H9 (cell line): Measurements from ENCODE around the gene HOXD4. TPM values are rescaled to one million over a fixed set of nuclear protein-coding genes. Genes with fewer than 3 reads are reported as not detected.

Source experiments
- DNase-seq: peaks from one replicate; pipeline ENCODE4 v3.0.0-alpha.2; 2017
- H2AFZ ChIP-seq: one replicate; pipeline ENCODE4 v1.6.1; 2013; ENCODE audit warnings: mild to moderate bottlenecking, low read length, control low read depth, moderate library complexity
- H2AK5ac ChIP-seq: 2 replicates; pipeline ENCODE4 v1.6.1; 2013; ENCODE audit warnings: low read length, control low read depth, mixed read lengths; ENCODE audit not compliant: insufficient read length
- H2BK120ac ChIP-seq: one replicate; pipeline ENCODE4 v1.6.1; 2013; ENCODE audit warnings: low read depth, mild to moderate bottlenecking, low read length, control low read depth, inconsistent platforms; ENCODE audit not compliant: poor library complexity, severe bottlenecking
- H2BK12ac ChIP-seq: 2 replicates; pipeline ENCODE4 v1.6.1; 2013; ENCODE audit warnings: low read length, control low read depth, mixed read lengths, low read depth; ENCODE audit not compliant: insufficient read length
- H2BK15ac ChIP-seq: 2 replicates; pipeline ENCODE4 v1.6.1; 2013; ENCODE audit warnings: low read depth, low read length, control low read depth
- H2BK20ac ChIP-seq: one replicate; pipeline ENCODE4 v1.6.1; 2013; ENCODE audit warnings: low read depth, mild to moderate bottlenecking, low read length, control low read depth, inconsistent platforms; ENCODE audit not compliant: poor library complexity, severe bottlenecking
- H2BK5ac ChIP-seq: 2 replicates; pipeline ENCODE4 v1.6.1; 2013; ENCODE audit warnings: low read length, control low read depth, mixed read lengths; ENCODE audit not compliant: insufficient read length
- H3K14ac ChIP-seq: 2 replicates; pipeline ENCODE4 v1.6.1; 2013; ENCODE audit warnings: low read length, control low read depth; ENCODE audit not compliant: insufficient read depth
- H3K18ac ChIP-seq: 2 replicates; pipeline ENCODE4 v1.6.1; 2013; ENCODE audit warnings: low read depth, mild to moderate bottlenecking, mixed read lengths, low read length, control low read depth; ENCODE audit not compliant: insufficient read length
- H3K23ac ChIP-seq: 2 replicates; pipeline ENCODE4 v1.6.1; 2013; ENCODE audit warnings: low read length, control low read depth, mixed read lengths, low read depth; ENCODE audit not compliant: insufficient read length
- H3K23me2 ChIP-seq: 2 replicates; pipeline ENCODE4 v1.6.1; 2013; ENCODE audit warnings: low read depth, mild to moderate bottlenecking, mixed read lengths, low read length, control low read depth; ENCODE audit not compliant: insufficient read length, poor library complexity, severe bottlenecking
- H3K27ac ChIP-seq: 2 replicates; pipeline ENCODE4 v1.5.1; 2013; ENCODE audit warnings: low read length, control low read depth, mixed read lengths, low read depth; ENCODE audit not compliant: insufficient read length
- H3K27me3 ChIP-seq: 2 replicates; pipeline ENCODE4 v1.6.1; 2013; ENCODE audit warnings: low read length, control low read depth, inconsistent platforms; ENCODE audit not compliant: insufficient read depth
- H3K4ac ChIP-seq: 2 replicates; pipeline ENCODE4 v1.6.1; 2013; ENCODE audit warnings: low read depth, mild to moderate bottlenecking, control low read depth, inconsistent platforms, low read length, moderate library complexity
- H3K4me1 ChIP-seq: 2 replicates; pipeline ENCODE4 v1.6.1; 2013; ENCODE audit warnings: low read length, control low read depth, inconsistent platforms; ENCODE audit not compliant: insufficient read depth
- H3K4me2 ChIP-seq: 2 replicates; pipeline ENCODE4 v1.6.1; 2013; ENCODE audit warnings: low read length, control low read depth, mixed read lengths; ENCODE audit not compliant: insufficient read length, insufficient read depth
- H3K56ac ChIP-seq: 2 replicates; pipeline ENCODE4 v1.6.1; 2013; ENCODE audit warnings: low read depth, mild to moderate bottlenecking, mixed read lengths, low read length, control low read depth; ENCODE audit not compliant: insufficient read length
- H3K79me1 ChIP-seq: 2 replicates; pipeline ENCODE4 v1.6.1; 2013; ENCODE audit warnings: low read depth, mild to moderate bottlenecking, moderate library complexity, low read length, control low read depth, inconsistent platforms; ENCODE audit not compliant: insufficient read depth, poor library complexity, severe bottlenecking
- H3K79me2 ChIP-seq: 2 replicates; pipeline ENCODE4 v1.6.1; 2013; ENCODE audit warnings: low read length, control low read depth, inconsistent platforms; ENCODE audit not compliant: insufficient read depth
- H3K9ac ChIP-seq: 2 replicates; pipeline ENCODE4 v1.6.1; 2013; ENCODE audit warnings: low read length, control low read depth, mixed read lengths; ENCODE audit not compliant: insufficient read length; ENCODE audit errors: extremely low read depth
- H3K9me3 ChIP-seq: one replicate; pipeline ENCODE4 v1.6.1; 2013; ENCODE audit warnings: low read depth, low read length, inconsistent platforms; ENCODE audit not compliant: control insufficient read depth
- H3T11ph ChIP-seq: one replicate; pipeline ENCODE4 v1.6.1; 2013; ENCODE audit warnings: mild to moderate bottlenecking, low read length, control low read depth, inconsistent platforms
- H4K20me1 ChIP-seq: one replicate; pipeline ENCODE4 v1.6.1; 2013; ENCODE audit not compliant: control insufficient read depth, insufficient read length, insufficient read depth
- H4K5ac ChIP-seq: 2 replicates; pipeline ENCODE4 v1.6.1; 2013; ENCODE audit warnings: low read depth, mild to moderate bottlenecking, mixed read lengths, low read length, control low read depth; ENCODE audit not compliant: insufficient read length
- H4K8ac ChIP-seq: replicated peaks from 2 replicates; pipeline ENCODE4 v1.6.1; 2013; ENCODE audit warnings: low read length, control low read depth, mixed read lengths, low read depth; ENCODE audit not compliant: insufficient read length
- H4K91ac ChIP-seq: 2 replicates; pipeline ENCODE4 v1.6.1; 2013; ENCODE audit warnings: low read depth, mild to moderate bottlenecking, moderate library complexity, mixed read lengths, low read length, control low read depth; ENCODE audit not compliant: insufficient read length
- H3K27ac Mint-ChIP-seq, 3 experiments: 2 replicates in 2 of 3; 3 replicates in 1 of 3; pipeline ENCODE4 v1.8.0; 2020 to 2021; ENCODE audit warnings: mixed read lengths in 3 of 3, mild to moderate bottlenecking in 1 of 3, moderate library complexity in 1 of 3
- H3K27me3 Mint-ChIP-seq: 2 replicates; pipeline ENCODE4 v1.8.0; 2021; ENCODE audit warnings: low read depth, mild to moderate bottlenecking, moderate library complexity, mixed read lengths
- H3K36me3 Mint-ChIP-seq, 3 experiments: 2 replicates in 2 of 3; 3 replicates in 1 of 3; pipeline ENCODE4 v1.8.0; 2020 to 2021; ENCODE audit warnings: low read depth in 3 of 3, mixed read lengths in 3 of 3; ENCODE audit not compliant: insufficient read depth in 1 of 3
- H3K4me1 Mint-ChIP-seq, 2 experiments: 2 replicates each; pipeline ENCODE4 v1.8.0; 2020; ENCODE audit warnings: mixed read lengths in 2 of 2
- H3K4me3 Mint-ChIP-seq, 2 experiments: 2 replicates in 1 of 2; 3 replicates in 1 of 2; pipeline ENCODE4 v1.8.0; 2020 to 2021; ENCODE audit warnings: mild to moderate bottlenecking in 2 of 2, mixed read lengths in 2 of 2, moderate library complexity in 1 of 2
- H3K9me3 Mint-ChIP-seq, 2 experiments: 2 replicates in 1 of 2; 3 replicates in 1 of 2; pipeline ENCODE4 v1.8.0; 2020; ENCODE audit warnings: mild to moderate bottlenecking in 2 of 2, mixed read lengths in 2 of 2, moderate library complexity in 1 of 2
- WGBS: extraction: QIAGEN DNeasy Blood & Tissue Kit; methylation state at CpG from one replicate; pipeline ENCODE4 v1.1.7; 2013; ENCODE audit warnings: missing lambda C conversion rate, low lambda C conversion rate, mixed read lengths; ENCODE audit not compliant: insufficient read length; ENCODE audit errors: extremely low coverage; 5-methylcytosine and 5-hydroxymethylcytosine counted together
- total RNA-seq: library from RNA; stranded (reverse); gene quantifications from 2 replicates; pipeline ENCODE4 v1.2.1, GENCODE V29; 2021
- TF ChIP-seq, protein P1 (sequence below): fragments of 200-600 bp; sonication (generic); conservative IDR thresholded peaks from 3 replicates; pipeline ENCODE4 v1.8.0; 2021; ENCODE audit warnings: antibody characterized with exemption, mild to moderate bottlenecking

Gene HOXD4
- total RNA-seq, 1 experiment from 2014 or later: not detected

DNA sequence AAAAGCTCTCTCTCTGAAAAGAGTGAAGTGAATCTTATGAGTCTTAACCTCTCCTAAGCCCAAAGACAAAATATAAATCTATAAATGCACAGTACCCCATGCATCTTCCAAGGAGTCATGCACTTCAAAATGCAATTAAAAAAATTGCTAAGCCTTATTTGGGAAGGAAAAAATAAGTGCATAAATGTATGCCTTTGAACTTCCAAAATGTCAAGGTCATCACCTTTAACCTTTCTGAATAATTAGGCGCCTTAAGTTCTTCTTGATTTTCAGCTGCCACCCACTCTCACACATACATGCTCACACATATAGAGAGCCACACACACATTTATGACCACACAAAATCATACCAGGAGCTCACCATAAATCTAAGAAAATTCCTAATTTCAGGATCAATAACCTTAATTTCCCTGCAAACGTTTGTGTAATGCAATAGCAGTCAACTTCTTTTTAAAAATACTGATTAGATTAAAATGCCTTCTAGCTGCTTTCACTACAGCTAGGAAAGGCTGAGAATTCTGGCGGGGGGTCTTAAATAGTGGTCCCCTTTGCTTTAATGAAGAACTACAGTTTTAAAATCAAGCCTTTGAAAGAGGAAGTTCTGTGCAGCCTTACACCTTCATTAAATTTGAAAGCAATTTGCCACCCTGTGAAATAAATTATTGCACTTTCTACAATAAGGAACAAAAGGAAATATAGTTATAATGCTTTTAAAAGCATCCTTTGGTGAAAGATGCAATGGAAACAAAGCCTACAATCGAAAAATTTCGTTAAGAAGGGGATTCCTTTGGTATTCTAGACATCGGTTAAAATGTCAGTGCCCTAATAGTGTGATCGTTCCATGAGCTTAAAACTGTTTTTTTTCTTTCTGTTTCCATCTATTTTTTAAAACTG is 40.7 kb upstream of the HOXD4 start:
- Histone ChIP-seq H2BK20ac (no peak overlapping the region), H2BK120ac (no peak overlapping the region), H3K14ac (no peak overlapping the region), H3K4me2 (no peak overlapping the region), H4K20me1 (no peaks in the 10 kb centered on the region), H2BK5ac (no peak overlapping the region), H4K91ac (no peak overlapping the region), H3K56ac (no peak overlapping the region), H2BK15ac (no peak overlapping the region), H3K79me1 (no peaks in the 10 kb centered on the region), H4K8ac (no peak overlapping the region), H3T11ph (no peak overlapping the region), H3K79me2 (no peaks in the 10 kb centered on the region), H3K23me2 (no peaks in the 10 kb centered on the region), H3K27ac (no peak overlapping the region), H3K27me3 (peaks cover 92% of the 10 kb centered on the region), H3K4me1 (no peaks in the 10 kb centered on the region), H3K4ac (no peak overlapping the region), H2AK5ac (no peak overlapping the region), H2BK12ac (no peak overlapping the region), H3K23ac (no peak overlapping the region), H3K9me3 (no peaks in the 10 kb centered on the region), H4K5ac (no peak overlapping the region), H2AFZ (no peak overlapping the region), H3K9ac (no peak overlapping the region), H3K18ac (no peak overlapping the region)
- Mint-ChIP-seq H3K4me1 (peaks cover 9 to 28% of the 10 kb centered on the region in 2 experiments), H3K9me3 (peaks cover 0 to 15% of the 10 kb centered on the region in 2 experiments), H3K36me3 (no peaks in the 10 kb centered on the region; a peak in 1 of 7 replicates), H3K4me3 (no peak overlapping the region), H3K27ac (no peak overlapping the region), H3K27me3 (peaks cover 96% of the 10 kb centered on the region)
- WGBS: no CpG with 5 or more reads among the region's 7 CpGs
- no peak for DNase-seq
- TF ChIP-seq, protein P1, sequence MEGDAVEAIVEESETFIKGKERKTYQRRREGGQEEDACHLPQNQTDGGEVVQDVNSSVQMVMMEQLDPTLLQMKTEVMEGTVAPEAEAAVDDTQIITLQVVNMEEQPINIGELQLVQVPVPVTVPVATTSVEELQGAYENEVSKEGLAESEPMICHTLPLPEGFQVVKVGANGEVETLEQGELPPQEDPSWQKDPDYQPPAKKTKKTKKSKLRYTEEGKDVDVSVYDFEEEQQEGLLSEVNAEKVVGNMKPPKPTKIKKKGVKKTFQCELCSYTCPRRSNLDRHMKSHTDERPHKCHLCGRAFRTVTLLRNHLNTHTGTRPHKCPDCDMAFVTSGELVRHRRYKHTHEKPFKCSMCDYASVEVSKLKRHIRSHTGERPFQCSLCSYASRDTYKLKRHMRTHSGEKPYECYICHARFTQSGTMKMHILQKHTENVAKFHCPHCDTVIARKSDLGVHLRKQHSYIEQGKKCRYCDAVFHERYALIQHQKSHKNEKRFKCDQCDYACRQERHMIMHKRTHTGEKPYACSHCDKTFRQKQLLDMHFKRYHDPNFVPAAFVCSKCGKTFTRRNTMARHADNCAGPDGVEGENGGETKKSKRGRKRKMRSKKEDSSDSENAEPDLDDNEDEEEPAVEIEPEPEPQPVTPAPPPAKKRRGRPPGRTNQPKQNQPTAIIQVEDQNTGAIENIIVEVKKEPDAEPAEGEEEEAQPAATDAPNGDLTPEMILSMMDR: no peak
